ENCODE results near the gene CFAP20. TPM values are rescaled to one million over a fixed set of nuclear protein-coding genes. Genes with fewer than 3 reads are reported as not detected.

The CFAP20 gene
- total RNA-seq, 2 experiments from 2014 or later, result 37.2 to 38.6 TPM

GRCh38 chr16:58148526-58148925 lies 19.3 kb upstream of the CFAP20 start:
- no peak for DNase-seq
- no peak overlapping the region for H3K27ac Mint-ChIP-seq
- no peaks in the 10 kb centered on the region for H3K27me3 Mint-ChIP-seq
- CTCF ChIA-PET, result no interaction called here
- POLR2A ChIA-PET, result no interaction called here
- no peaks in the 10 kb centered on the region for H3K9me3 Mint-ChIP-seq
- H3K36me3 Mint-ChIP-seq, result no peaks in the 10 kb centered on the region
- no peak overlapping the region for H3K4me3 Mint-ChIP-seq
- intact Hi-C loops (cut with micrococcal nuclease), result no loop called here
- H3K4me1 Mint-ChIP-seq (ENCODE audit: low read depth), result no peaks in the 10 kb centered on the region

GRCh38 chr16:58148099-58148498 lies 18.9 kb upstream of the CFAP20 start:
- Mint-ChIP-seq H3K27ac (no peak overlapping the region), H3K9me3 (no peaks in the 10 kb centered on the region), H3K4me1 (ENCODE audit: low read depth) (no peaks in the 10 kb centered on the region), H3K36me3 (no peaks in the 10 kb centered on the region), H3K27me3 (no peaks in the 10 kb centered on the region), H3K4me3 (no peak overlapping the region)
- POLR2A ChIA-PET, result no interaction called here
- intact Hi-C loops (cut with micrococcal nuclease), result no loop called here
- DNase-seq, result no peak
- CTCF ChIA-PET, result no interaction called here

- Mint-ChIP-seq H3K9me3 (peaks cover 15% of the 10 kb centered on the region), H3K4me3 (no peak overlapping the region), H3K36me3 (peaks cover 21% of the 10 kb centered on the region), H3K27ac (no peak overlapping the region), H3K4me1 (ENCODE audit: low read depth) (no peaks in the 10 kb centered on the region), H3K27me3 (no peaks in the 10 kb centered on the region)
- intact Hi-C loops (cut with micrococcal nuclease), result no loop called here
- no peak for DNase-seq
- CTCF ChIA-PET, result interaction anchor here (0.9 kb wide), 1 partner anchor 57 kb away, joined by 3 read pairs; no protein-coding TSS in a partner anchor
- POLR2A ChIA-PET, result no interaction called here
Measured at GRCh38 chr16:58138852-58139251, 9.7 kb upstream of the CFAP20 start.

GRCh38 chr16:58137581-58137980 lies 8.4 kb upstream of the CFAP20 start:
- ChIA-PET CTCF (no interaction called here), POLR2A (interaction anchor here (1.2 kb wide), 1 partner anchor 8 kb away, joined by 3 read pairs; no protein-coding TSS in a partner anchor)
- Mint-ChIP-seq H3K4me3 (no peak overlapping the region), H3K36me3 (peaks cover 21% of the 10 kb centered on the region), H3K27me3 (no peaks in the 10 kb centered on the region), H3K27ac (no peak overlapping the region), H3K4me1 (ENCODE audit: low read depth) (no peaks in the 10 kb centered on the region), H3K9me3 (peaks cover 15% of the 10 kb centered on the region)
- DNase-seq, result no peak
- intact Hi-C loops (cut with micrococcal nuclease), result no loop called here

GRCh38 chr16:58128711-58129096 lies 477 bp downstream of the CFAP20 start:
- DNase-seq, result no peak
- H3K27ac Mint-ChIP-seq, result peak overlapping the region; percentile 82
- ChIA-PET POLR2A (interaction anchor here (1.0 to 1.5 kb wide), 6 partner anchors 8 to 592 kb away, joined by 3 to 10 read pairs (median 5); partner anchors contain the start of genes CCDC102A, MMP15, USB1 and ZNF319), CTCF (interaction anchor here (1.2 to 1.4 kb wide), 5 partner anchors 10 to 104 kb away, joined by 3 to 7 read pairs (median 6); no protein-coding TSS in a partner anchor)
- H3K9me3 Mint-ChIP-seq, result no peaks in the 10 kb centered on the region
- H3K27me3 Mint-ChIP-seq, result no peaks in the 10 kb centered on the region
- H3K36me3 Mint-ChIP-seq, result no peaks in the 10 kb centered on the region
- H3K4me1 Mint-ChIP-seq (ENCODE audit: low read depth), result peaks cover 44% of the 10 kb centered on the region
- H3K4me3 Mint-ChIP-seq, result peak overlapping the region; percentile 86
- intact Hi-C loops (cut with micrococcal nuclease), result loop anchor here (1.0 to 5.0 kb wide), 10 partner anchors 70 to 606 kb away; partner anchors contain the start of genes CSNK2A2, GINS3, GOT2 and KATNB1

- DNase-seq, result no peak
- intact Hi-C loops (cut with micrococcal nuclease), result loop anchor here (2.0 to 5.0 kb wide), 5 partner anchors 71 to 321 kb away; partner anchors contain the start of genes CSNK2A2, GINS3 and MMP15
- Mint-ChIP-seq H3K27ac (peak overlapping the region; percentile 82), H3K4me3 (peak overlapping the region; percentile 86), H3K9me3 (no peaks in the 10 kb centered on the region), H3K4me1 (ENCODE audit: low read depth) (peaks cover 46% of the 10 kb centered on the region), H3K27me3 (no peaks in the 10 kb centered on the region), H3K36me3 (no peaks in the 10 kb centered on the region)
- CTCF ChIA-PET, result interaction anchor here (0.8 to 1.3 kb wide), 5 partner anchors 9 to 393 kb away, joined by 3 to 7 read pairs (median 4); no protein-coding TSS in a partner anchor
- POLR2A ChIA-PET, result interaction anchor here (1.4 kb wide), 2 partner anchors 104 to 591 kb away, joined by 4 to 5 read pairs; partner anchors contain the start of gene CCDC102A
Measured at GRCh38 chr16:58128181-58128631, 975 bp downstream of the CFAP20 start.

GRCh38 chr16:58127634-58128033 lies 1.5 kb downstream of the CFAP20 start:
- DNase-seq, result no peak
- Mint-ChIP-seq H3K4me3 (peak overlapping the region; percentile 86), H3K9me3 (no peaks in the 10 kb centered on the region), H3K36me3 (no peaks in the 10 kb centered on the region), H3K4me1 (ENCODE audit: low read depth) (peaks cover 49% of the 10 kb centered on the region), H3K27ac (peak overlapping the region; percentile 82), H3K27me3 (no peaks in the 10 kb centered on the region)
- CTCF ChIA-PET, result interaction anchor here (0.8 to 1.3 kb wide), 6 partner anchors 9 to 393 kb away, joined by 3 to 7 read pairs (median 4); no protein-coding TSS in a partner anchor
- POLR2A ChIA-PET, result interaction anchor here (1.4 kb wide), 2 partner anchors 104 to 591 kb away, joined by 4 to 5 read pairs; partner anchors contain the start of gene CCDC102A
- intact Hi-C loops (cut with micrococcal nuclease), result loop anchor here (2.0 to 5.0 kb wide), 6 partner anchors 31 to 320 kb away; partner anchors contain the start of genes CSNK2A2, GINS3 and MMP15

GRCh38 chr16:58127033-58127556 lies 2.1 kb downstream of the CFAP20 start:
- peaks cover 52% of the 10 kb centered on the region for H3K4me1 Mint-ChIP-seq (ENCODE audit: low read depth)

GRCh38 chr16:58126451-58126961 lies 2.7 kb downstream of the CFAP20 start:
- intact Hi-C loops (cut with micrococcal nuclease), result loop anchor here (2.0 to 5.0 kb wide), 3 partner anchors 30 to 319 kb away; no protein-coding TSS in a partner anchor
- Mint-ChIP-seq H3K36me3 (no peaks in the 10 kb centered on the region), H3K27ac (no peak overlapping the region), H3K9me3 (no peaks in the 10 kb centered on the region), H3K4me3 (no peak overlapping the region), H3K27me3 (no peaks in the 10 kb centered on the region), H3K4me1 (ENCODE audit: low read depth) (peaks cover 58% of the 10 kb centered on the region)
- POLR2A ChIA-PET, result interaction anchor here (1.2 kb wide), 1 partner anchor 71 kb away, joined by 3 read pairs; no protein-coding TSS in a partner anchor
- CTCF ChIA-PET, result interaction anchor here (0.9 to 1.8 kb wide), 7 partner anchors 10 to 227 kb away, joined by 3 to 5 read pairs (median 4); partner anchors contain the start of gene MMP15
- no peak for DNase-seq

More at GRCh38 chr16:58127033-58127556, 2.1 kb downstream of the CFAP20 start:
- Mint-ChIP-seq H3K27me3 (no peaks in the 10 kb centered on the region), H3K9me3 (no peaks in the 10 kb centered on the region), H3K36me3 (no peaks in the 10 kb centered on the region), H3K4me3 (peak overlapping the region; percentile 86), H3K27ac (peak overlapping the region; percentile 49)
- ChIA-PET CTCF (interaction anchor here (0.9 to 1.8 kb wide), 9 partner anchors 11 to 392 kb away, joined by 3 to 7 read pairs (median 4); partner anchors contain the start of gene MMP15), POLR2A (interaction anchor here (1.2 to 1.4 kb wide), 3 partner anchors 70 to 590 kb away, joined by 3 to 5 read pairs (median 4); partner anchors contain the start of gene CCDC102A)
- peak; percentile 40 for DNase-seq
- intact Hi-C loops (cut with micrococcal nuclease), result loop anchor here (2.0 to 5.0 kb wide), 3 partner anchors 30 to 320 kb away; no protein-coding TSS in a partner anchor

GRCh38 chr16:58125781-58126335 lies 3.3 kb downstream of the CFAP20 start:
- CTCF ChIA-PET, result interaction anchor here (0.9 to 1.8 kb wide), 6 partner anchors 9 to 227 kb away, joined by 3 to 5 read pairs (median 4); partner anchors contain the start of gene MMP15
- POLR2A ChIA-PET, result interaction anchor here (0.5 to 1.2 kb wide), 2 partner anchors 71 to 288 kb away, joined by 3 to 4 read pairs; no protein-coding TSS in a partner anchor
- Mint-ChIP-seq H3K4me1 (ENCODE audit: low read depth) (peaks cover 63% of the 10 kb centered on the region), H3K27ac (no peak overlapping the region), H3K9me3 (no peaks in the 10 kb centered on the region), H3K27me3 (no peaks in the 10 kb centered on the region), H3K36me3 (no peaks in the 10 kb centered on the region), H3K4me3 (no peak overlapping the region)
- no peak for DNase-seq
- intact Hi-C loops (cut with micrococcal nuclease), result loop anchor here (2.0 to 5.0 kb wide), 3 partner anchors 29 to 319 kb away; no protein-coding TSS in a partner anchor

- POLR2A ChIA-PET, result interaction anchor here (0.5 kb wide), 1 partner anchor 288 kb away, joined by 4 read pairs; no protein-coding TSS in a partner anchor
- no peak overlapping the region for H3K27ac Mint-ChIP-seq
Measured at GRCh38 chr16:58125041-58125440, 4.1 kb downstream of the CFAP20 start.

More at GRCh38 chr16:58125041-58125440, 4.1 kb downstream of the CFAP20 start:
- Mint-ChIP-seq H3K36me3 (no peaks in the 10 kb centered on the region), H3K27me3 (no peaks in the 10 kb centered on the region), H3K9me3 (no peaks in the 10 kb centered on the region), H3K4me3 (no peak overlapping the region), H3K4me1 (ENCODE audit: low read depth) (peaks cover 70% of the 10 kb centered on the region)
- intact Hi-C loops (cut with micrococcal nuclease), result loop anchor here (5.0 kb wide), 2 partner anchors 228 to 318 kb away; no protein-coding TSS in a partner anchor
- CTCF ChIA-PET, result no interaction called here
- DNase-seq, result no peak
